ENCODE measurements around the gene PCED1B.

PCED1B gene

DNA sequence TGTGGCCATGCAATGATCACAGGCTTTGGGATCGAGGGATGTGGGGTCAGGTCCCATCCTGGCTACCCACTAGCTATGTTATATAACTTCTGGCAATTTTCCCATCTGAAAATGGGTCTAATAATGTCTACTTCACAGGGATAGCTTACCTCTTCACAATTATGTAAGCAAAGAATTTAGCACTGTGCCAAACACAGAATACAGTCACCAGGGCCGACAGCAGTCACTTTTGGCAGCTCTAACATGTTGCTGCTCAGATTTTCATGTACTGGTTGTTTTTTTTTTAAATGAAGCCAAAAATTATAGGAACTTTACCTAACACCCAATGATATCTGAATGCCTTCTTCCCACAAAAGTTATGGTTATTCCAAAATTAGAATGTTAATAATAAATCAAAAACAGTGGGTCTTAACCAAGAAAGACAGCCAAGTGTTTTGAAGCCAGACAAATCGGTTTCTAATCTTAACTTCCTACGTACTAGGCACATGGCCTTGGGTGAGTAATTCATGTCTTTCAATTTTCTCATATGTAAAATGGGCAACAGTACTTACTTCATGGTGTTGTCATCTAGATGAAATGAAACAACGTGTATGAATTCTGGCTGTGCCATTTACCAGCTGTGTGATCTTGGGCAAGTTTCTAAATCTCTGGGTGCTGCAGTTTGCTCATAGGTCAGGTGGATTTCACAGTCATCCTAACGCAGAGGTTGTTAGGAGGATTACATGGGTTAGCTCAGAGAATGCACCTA lies 13.0 kb upstream of the PCED1B start:
- H3K4me3 ChIP-seq (ENCODE audit: severe bottlenecking), result no peak overlapping the region
- ATAC-seq (ENCODE audit: low read depth) (no peak), DNase-seq (ENCODE audit: low spot score) (no peak)
- TF ChIP-seq, protein P1, sequence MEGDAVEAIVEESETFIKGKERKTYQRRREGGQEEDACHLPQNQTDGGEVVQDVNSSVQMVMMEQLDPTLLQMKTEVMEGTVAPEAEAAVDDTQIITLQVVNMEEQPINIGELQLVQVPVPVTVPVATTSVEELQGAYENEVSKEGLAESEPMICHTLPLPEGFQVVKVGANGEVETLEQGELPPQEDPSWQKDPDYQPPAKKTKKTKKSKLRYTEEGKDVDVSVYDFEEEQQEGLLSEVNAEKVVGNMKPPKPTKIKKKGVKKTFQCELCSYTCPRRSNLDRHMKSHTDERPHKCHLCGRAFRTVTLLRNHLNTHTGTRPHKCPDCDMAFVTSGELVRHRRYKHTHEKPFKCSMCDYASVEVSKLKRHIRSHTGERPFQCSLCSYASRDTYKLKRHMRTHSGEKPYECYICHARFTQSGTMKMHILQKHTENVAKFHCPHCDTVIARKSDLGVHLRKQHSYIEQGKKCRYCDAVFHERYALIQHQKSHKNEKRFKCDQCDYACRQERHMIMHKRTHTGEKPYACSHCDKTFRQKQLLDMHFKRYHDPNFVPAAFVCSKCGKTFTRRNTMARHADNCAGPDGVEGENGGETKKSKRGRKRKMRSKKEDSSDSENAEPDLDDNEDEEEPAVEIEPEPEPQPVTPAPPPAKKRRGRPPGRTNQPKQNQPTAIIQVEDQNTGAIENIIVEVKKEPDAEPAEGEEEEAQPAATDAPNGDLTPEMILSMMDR (IDR thresholded peaks at IDR 0.05; ENCODE audit: poor library complexity, severe bottlenecking), result no peak
- no peaks in the 10 kb centered on the region for H3K9me3 ChIP-seq (ENCODE audit: severe bottlenecking)
- no peak overlapping the region for H3K27ac ChIP-seq (ENCODE audit: poor library complexity, severe bottlenecking)
- H3K4me1 ChIP-seq (ENCODE audit: insufficient read depth, poor library complexity, severe bottlenecking), result no peaks in the 10 kb centered on the region
- H3K27me3 ChIP-seq (ENCODE audit: insufficient read depth, poor library complexity, severe bottlenecking), result no peaks in the 10 kb centered on the region
- no peaks in the 10 kb centered on the region for H3K36me3 ChIP-seq (ENCODE audit: low read depth)

DNA sequence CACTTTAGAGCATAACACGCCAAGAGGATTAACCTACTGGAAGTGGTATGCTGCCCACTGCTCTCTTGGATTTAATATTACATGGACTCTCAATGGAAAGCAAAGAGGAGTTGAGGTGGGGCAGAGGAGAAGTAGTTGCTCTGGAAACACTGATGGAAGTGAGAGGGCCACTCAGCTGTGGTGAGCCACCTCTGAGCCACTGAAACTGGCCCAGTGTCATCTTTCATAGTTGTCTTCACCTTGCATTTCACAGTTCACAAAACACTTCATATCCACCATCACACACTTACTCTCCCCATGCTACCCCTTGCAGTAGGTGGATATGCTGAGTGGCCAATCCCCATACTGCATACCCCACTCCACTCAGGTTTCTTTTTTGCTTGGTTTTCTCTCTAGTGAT lies 12.2 kb upstream of the PCED1B start:
- Histone ChIP-seq H3K4me3 (ENCODE audit: severe bottlenecking) (no peak overlapping the region), H3K27ac (ENCODE audit: poor library complexity, severe bottlenecking) (no peak overlapping the region), H3K4me1 (ENCODE audit: insufficient read depth, poor library complexity, severe bottlenecking) (no peaks in the 10 kb centered on the region), H3K27me3 (ENCODE audit: insufficient read depth, poor library complexity, severe bottlenecking) (no peaks in the 10 kb centered on the region), H3K36me3 (ENCODE audit: low read depth) (no peaks in the 10 kb centered on the region), H3K9me3 (ENCODE audit: severe bottlenecking) (no peaks in the 10 kb centered on the region)
- ATAC-seq (ENCODE audit: low read depth) (no peak), DNase-seq (ENCODE audit: low spot score) (no peak)
- TF ChIP-seq, protein P1 (IDR thresholded peaks at IDR 0.05; ENCODE audit: poor library complexity, severe bottlenecking), result no peak

DNA sequence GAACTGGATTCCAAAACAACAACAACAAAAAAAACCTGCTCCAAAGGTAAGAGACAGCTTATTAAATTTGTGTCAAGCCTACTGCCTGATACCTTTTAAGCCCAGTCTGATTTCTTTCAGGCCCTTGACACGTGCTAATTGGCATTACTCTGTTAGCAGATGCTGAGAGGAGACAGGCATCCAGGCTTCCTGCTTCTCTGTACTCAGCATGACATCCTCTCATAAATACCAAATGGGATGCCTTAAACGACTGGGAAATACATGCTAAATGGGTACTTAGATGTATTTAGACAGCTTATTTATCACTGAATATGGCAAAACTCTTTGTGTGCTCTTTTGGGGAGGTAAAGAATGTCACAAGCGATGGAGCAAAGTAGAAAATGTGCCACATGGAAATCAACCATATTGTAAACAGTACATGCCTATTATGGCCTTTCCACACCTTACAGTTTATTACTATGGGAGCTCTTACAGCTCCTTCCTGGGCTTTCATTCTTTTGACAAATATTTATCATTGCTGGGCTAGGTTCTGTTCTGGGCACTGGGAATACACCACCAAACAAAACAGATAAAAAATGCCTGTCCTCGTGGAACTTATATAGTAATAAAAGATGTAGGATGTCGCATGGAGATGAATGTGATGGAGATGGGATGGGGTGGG lies 11.5 kb upstream of the PCED1B start:
- TF ChIP-seq, protein P1 (IDR thresholded peaks at IDR 0.05; ENCODE audit: poor library complexity, severe bottlenecking), result no peak

DNA sequence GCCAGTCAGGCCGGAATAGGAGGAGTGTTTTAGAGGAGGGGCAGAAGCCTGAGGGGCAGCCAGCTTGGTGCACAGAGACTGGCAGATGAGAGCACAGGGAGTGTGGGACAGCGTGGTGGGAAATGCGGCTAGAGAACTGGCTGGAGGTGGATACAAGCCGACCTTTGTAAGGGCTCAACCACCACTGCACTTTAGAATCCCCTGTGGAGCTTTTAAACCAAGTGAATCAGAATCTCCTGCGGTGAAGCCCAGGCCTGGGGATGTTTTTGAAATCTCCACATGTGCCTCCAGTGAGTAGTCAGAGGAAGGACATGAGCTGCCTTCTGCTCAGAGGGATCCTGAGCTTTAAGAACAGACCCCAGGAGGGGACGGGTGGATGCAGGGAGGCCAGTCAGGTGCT lies 10.9 kb upstream of the PCED1B start:
- TF ChIP-seq, protein P1 (IDR thresholded peaks at IDR 0.05; ENCODE audit: poor library complexity, severe bottlenecking), result no peak
- H3K9me3 ChIP-seq (ENCODE audit: severe bottlenecking), result no peaks in the 10 kb centered on the region
- ATAC-seq (ENCODE audit: low read depth) (no peak), DNase-seq (ENCODE audit: low spot score) (no peak)
- H3K36me3 ChIP-seq (ENCODE audit: low read depth), result no peaks in the 10 kb centered on the region
- H3K27me3 ChIP-seq (ENCODE audit: insufficient read depth, poor library complexity, severe bottlenecking), result no peaks in the 10 kb centered on the region
- no peak overlapping the region for H3K27ac ChIP-seq (ENCODE audit: poor library complexity, severe bottlenecking)
- H3K4me3 ChIP-seq (ENCODE audit: severe bottlenecking), result no peak overlapping the region
- H3K4me1 ChIP-seq (ENCODE audit: insufficient read depth, poor library complexity, severe bottlenecking), result no peaks in the 10 kb centered on the region

More for the DNA sequence above, 11.5 kb upstream of the PCED1B start:
- no peak for DNase-seq (ENCODE audit: low spot score)
- H3K36me3 ChIP-seq (ENCODE audit: low read depth), result no peaks in the 10 kb centered on the region
- no peaks in the 10 kb centered on the region for H3K27me3 ChIP-seq (ENCODE audit: insufficient read depth, poor library complexity, severe bottlenecking)
- H3K4me3 ChIP-seq (ENCODE audit: severe bottlenecking), result no peak overlapping the region
- no peaks in the 10 kb centered on the region for H3K4me1 ChIP-seq (ENCODE audit: insufficient read depth, poor library complexity, severe bottlenecking)
- no peak for ATAC-seq (ENCODE audit: low read depth)
- H3K9me3 ChIP-seq (ENCODE audit: severe bottlenecking), result no peaks in the 10 kb centered on the region
- H3K27ac ChIP-seq (ENCODE audit: poor library complexity, severe bottlenecking), result no peak overlapping the region

DNA sequence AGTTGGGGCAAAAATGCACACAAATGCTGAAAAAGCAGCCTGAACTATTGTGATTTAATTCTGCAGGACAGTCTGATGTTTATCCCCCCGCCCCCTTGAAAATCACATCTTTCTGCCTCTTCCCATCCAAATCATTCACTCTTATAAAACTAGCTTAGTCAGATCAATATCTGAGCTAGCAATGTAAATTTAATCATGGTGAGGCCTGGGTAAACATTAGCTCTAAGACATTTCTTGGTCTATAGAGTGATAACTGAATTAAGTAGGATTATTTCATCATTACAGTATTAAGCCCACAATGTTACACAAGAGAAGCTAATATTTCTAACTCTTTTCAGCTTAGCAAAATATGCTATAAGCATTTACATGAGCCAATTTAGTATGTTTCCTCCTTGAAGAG lies 9.1 kb upstream of the PCED1B start:
- ATAC-seq (ENCODE audit: low read depth), result no peak
- Histone ChIP-seq H3K4me1 (ENCODE audit: insufficient read depth, poor library complexity, severe bottlenecking) (no peaks in the 10 kb centered on the region), H3K36me3 (ENCODE audit: low read depth) (no peaks in the 10 kb centered on the region), H3K27me3 (ENCODE audit: insufficient read depth, poor library complexity, severe bottlenecking) (no peaks in the 10 kb centered on the region), H3K9me3 (ENCODE audit: severe bottlenecking) (no peaks in the 10 kb centered on the region), H3K4me3 (ENCODE audit: severe bottlenecking) (no peak overlapping the region), H3K27ac (ENCODE audit: poor library complexity, severe bottlenecking) (no peak overlapping the region)
- TF ChIP-seq, protein P1 (IDR thresholded peaks at IDR 0.05; ENCODE audit: poor library complexity, severe bottlenecking), result no peak
- no peak for DNase-seq (ENCODE audit: low spot score)

All from RWPE2 (cell line).